Mesenchymal stem cell (in vitro differentiated cells and primary cell): ENCODE results near the gene EXOSC10.
"Not testable (repeated sequence)": the region's sequence is repeated elsewhere in the genome, so short reads cannot be mapped to it uniquely, and the experiment has no call there.

Experiments
- DNase-seq: peaks from one replicate; pipeline ENCODE4 v3.0.0-alpha.2; 2013
- H2AFZ ChIP-seq: one replicate; pipeline ENCODE4 v1.6.1; 2013; ENCODE audit warnings: low read depth, mild to moderate bottlenecking, control low read depth, inconsistent platforms, low read length, moderate library complexity
- H2AK5ac ChIP-seq: 2 replicates; pipeline ENCODE4 v1.6.1; 2013; ENCODE audit warnings: low read length, moderate library complexity, mild to moderate bottlenecking, inconsistent platforms; ENCODE audit not compliant: severe bottlenecking
- H2BK120ac ChIP-seq: one replicate; pipeline ENCODE4 v1.6.1; 2013; ENCODE audit warnings: low read depth, mild to moderate bottlenecking, inconsistent platforms, low read length, moderate library complexity
- H2BK12ac ChIP-seq, 2 experiments: one replicate each; pipeline ENCODE4 v1.6.1; 2013; ENCODE audit warnings: inconsistent platforms in 2 of 2, low read length in 2 of 2, mild to moderate bottlenecking in 2 of 2, moderate library complexity in 2 of 2, control low read depth in 1 of 2
- H2BK15ac ChIP-seq: one replicate; pipeline ENCODE4 v1.6.1; 2013; ENCODE audit warnings: mild to moderate bottlenecking, low read depth, inconsistent platforms; ENCODE audit not compliant: poor library complexity, severe bottlenecking
- H2BK5ac ChIP-seq: 2 replicates; pipeline ENCODE4 v1.6.1; 2013; ENCODE audit warnings: low read depth, mild to moderate bottlenecking, low read length, control low read depth, inconsistent platforms; ENCODE audit not compliant: poor library complexity, severe bottlenecking
- H3K14ac ChIP-seq, 2 experiments: one replicate each; pipeline ENCODE4 v1.6.1; 2013; ENCODE audit warnings: inconsistent platforms in 2 of 2, low read length in 2 of 2, control low read depth in 1 of 2, mild to moderate bottlenecking in 1 of 2, moderate library complexity in 1 of 2
- H3K18ac ChIP-seq, 2 experiments: one replicate each; pipeline ENCODE4 v1.6.1; 2013; ENCODE audit warnings: inconsistent platforms in 2 of 2, low read length in 2 of 2, control low read depth in 1 of 2, low read depth in 1 of 2, mild to moderate bottlenecking in 1 of 2
- H3K23ac ChIP-seq, 2 experiments: one replicate each; pipeline ENCODE4 v1.6.1; 2013; ENCODE audit warnings: inconsistent platforms in 2 of 2, low read length in 2 of 2, mild to moderate bottlenecking in 2 of 2, moderate library complexity in 2 of 2, control low read depth in 1 of 2
- H3K27ac ChIP-seq: 2 replicates; pipeline ENCODE4 v1.5.1; 2013; ENCODE audit warnings: mild to moderate bottlenecking, moderate library complexity, low read length, control low read depth, inconsistent platforms; ENCODE audit not compliant: poor library complexity, severe bottlenecking
- H3K27me3 ChIP-seq, 2 experiments: 2 replicates each; pipeline versions ENCODE4 v1.6.1 to v1.7.0; 2013; ENCODE audit warnings: low read length in 2 of 2, mild to moderate bottlenecking in 2 of 2, moderate library complexity in 2 of 2, control low read depth in 1 of 2, inconsistent platforms in 1 of 2; ENCODE audit not compliant: control insufficient read depth in 1 of 2, insufficient read depth in 1 of 2
- H3K36me3 ChIP-seq, 2 experiments: 2 replicates each; pipeline versions ENCODE4 v1.6.1 to v1.7.0; 2013; ENCODE audit warnings: low read length in 2 of 2, control low read depth in 1 of 2, inconsistent platforms in 1 of 2, low read depth in 1 of 2, mild to moderate bottlenecking in 1 of 2; ENCODE audit not compliant: insufficient read depth in 2 of 2, control insufficient read depth in 1 of 2
- H3K4ac ChIP-seq, 2 experiments: one replicate each; pipeline ENCODE4 v1.6.1; 2013; ENCODE audit warnings: inconsistent platforms in 2 of 2, low read length in 2 of 2, mild to moderate bottlenecking in 2 of 2, moderate library complexity in 2 of 2, control low read depth in 1 of 2, low read depth in 1 of 2
- H3K4me1 ChIP-seq: 2 replicates; pipeline ENCODE4 v1.6.1; 2013; ENCODE audit warnings: low read depth, low read length, control low read depth; ENCODE audit not compliant: control insufficient read depth, insufficient read depth
- H3K4me2 ChIP-seq: 2 replicates; pipeline ENCODE4 v1.6.1; 2013; ENCODE audit warnings: low read length, mild to moderate bottlenecking, inconsistent platforms; ENCODE audit not compliant: poor library complexity, severe bottlenecking
- H3K4me3 ChIP-seq, 2 experiments: 2 replicates each; pipeline versions ENCODE4 v1.5.1 to v1.7.0; 2013; ENCODE audit warnings: low read length in 2 of 2, mild to moderate bottlenecking in 2 of 2, control low read depth in 1 of 2, low read depth in 1 of 2; ENCODE audit not compliant: insufficient read depth in 1 of 2
- H3K79me1 ChIP-seq: replicated peaks from 2 replicates; pipeline ENCODE4 v1.6.1; 2013; ENCODE audit warnings: mild to moderate bottlenecking, control low read depth, low read length, inconsistent platforms; ENCODE audit not compliant: poor library complexity, severe bottlenecking
- H3K9ac ChIP-seq: 2 replicates; pipeline ENCODE4 v1.7.0; 2013; ENCODE audit warnings: mild to moderate bottlenecking, low read length, moderate library complexity
- H3K9me3 ChIP-seq: 2 replicates; pipeline ENCODE4 v1.7.0; 2013; ENCODE audit warnings: mild to moderate bottlenecking, low read length; ENCODE audit not compliant: control insufficient read depth
- H4K8ac ChIP-seq: one replicate; pipeline ENCODE4 v1.6.1; 2013; ENCODE audit warnings: inconsistent platforms, mild to moderate bottlenecking, low read length, moderate library complexity
- H4K91ac ChIP-seq: one replicate; pipeline ENCODE4 v1.6.1; 2013; ENCODE audit warnings: mild to moderate bottlenecking, low read length, inconsistent platforms
- WGBS: methylation state at CpG from one replicate; pipeline ENCODE4 v1.1.7; 2013; ENCODE audit warnings: mixed read lengths; 5-methylcytosine and 5-hydroxymethylcytosine counted together

The EXOSC10 gene

DNA sequence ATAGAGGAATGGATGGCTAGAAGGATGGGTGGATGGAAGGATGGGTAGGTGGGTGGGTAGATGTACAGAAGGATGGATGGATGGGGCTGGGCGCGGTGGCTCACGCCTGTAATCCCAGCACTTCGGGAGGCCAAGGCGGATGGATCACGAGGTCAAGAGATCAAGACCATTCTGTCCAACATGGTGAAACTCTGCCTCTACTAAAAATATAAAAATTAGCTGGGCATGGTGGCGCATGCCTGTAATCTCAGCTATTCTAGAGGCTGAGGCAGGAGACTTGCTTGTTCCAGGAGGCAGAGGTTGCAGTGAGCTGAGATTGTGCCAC lies 59.6 kb downstream of the EXOSC10 start:
- H2BK12ac ChIP-seq, H3K36me3 ChIP-seq, H3K4me1 ChIP-seq, DNase-seq, H3K27ac ChIP-seq, H3K14ac ChIP-seq, H2AK5ac ChIP-seq, H2AFZ ChIP-seq, H4K91ac ChIP-seq, H3K4me2 ChIP-seq, H2BK15ac ChIP-seq, H3K23ac ChIP-seq, H3K4me3 ChIP-seq, H3K79me1 ChIP-seq, H3K9ac ChIP-seq, H2BK120ac ChIP-seq, H4K8ac ChIP-seq, H3K18ac ChIP-seq, H3K9me3 ChIP-seq, H2BK5ac ChIP-seq, H3K4ac ChIP-seq: not testable (repeated sequence)
- peaks cover 12 to 39% of the 10 kb centered on the region in 2 experiments for H3K27me3 ChIP-seq
- WGBS = 98% methylated on average over 3 of the region's 7 CpGs

DNA sequence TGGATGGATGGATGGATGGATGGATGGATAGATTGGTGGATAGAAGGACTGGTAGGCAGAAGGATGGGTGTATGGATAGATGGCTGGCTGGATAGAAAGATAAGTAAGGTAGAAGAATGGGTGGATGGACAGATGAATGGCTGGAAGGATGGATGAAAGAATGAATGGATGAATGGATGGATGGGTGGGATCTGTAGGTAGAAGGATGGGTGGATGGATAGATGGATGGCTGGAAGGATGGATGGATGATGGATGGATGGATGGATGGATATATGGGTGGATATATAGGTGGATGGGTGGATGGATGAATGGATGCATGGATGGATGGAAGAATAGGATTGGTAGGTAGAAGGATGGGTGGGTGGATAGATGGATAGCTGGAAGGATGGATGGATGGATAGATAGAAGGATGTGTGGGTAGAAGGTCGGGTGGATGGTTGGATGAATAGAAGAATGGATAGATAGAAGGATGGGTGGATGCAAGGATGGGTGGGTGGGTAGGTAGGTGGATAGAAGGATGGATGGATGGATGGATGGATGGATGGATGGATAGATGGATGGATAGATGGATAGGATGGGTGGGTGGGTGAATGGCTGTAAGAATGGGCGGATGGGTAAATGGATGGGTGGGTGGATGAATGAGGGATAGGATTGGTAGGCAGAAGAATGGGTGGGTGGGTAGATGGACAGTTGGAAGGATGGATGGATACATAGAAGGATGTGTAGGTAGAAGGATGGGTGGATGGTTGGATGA lies 60.1 kb downstream of the EXOSC10 start:
- DNase-seq = no peak
- Histone ChIP-seq H3K79me1 (no peaks in the 10 kb centered on the region), H3K23ac (no peak overlapping the region), H3K4me3 (no peak overlapping the region), H3K9me3 (peaks cover 7% of the 10 kb centered on the region), H3K4ac (no peak overlapping the region), H2BK15ac (no peak overlapping the region), H3K9ac (no peak overlapping the region), H3K4me2 (no peak overlapping the region), H2AK5ac (no peak overlapping the region), H2BK5ac (no peak overlapping the region), H3K14ac (no peak overlapping the region), H2BK120ac (no peak overlapping the region), H2AFZ (no peak overlapping the region), H3K4me1 (no peaks in the 10 kb centered on the region), H3K27me3 (peaks cover 12 to 39% of the 10 kb centered on the region in 2 experiments), H3K18ac (no peak overlapping the region), H3K36me3 (no peaks in the 10 kb centered on the region), H2BK12ac (no peak overlapping the region), H3K27ac (no peak overlapping the region), H4K91ac (no peak overlapping the region), H4K8ac (no peak overlapping the region)
- 68% methylated on average over 2 of the region's 2 CpGs for WGBS

DNA sequence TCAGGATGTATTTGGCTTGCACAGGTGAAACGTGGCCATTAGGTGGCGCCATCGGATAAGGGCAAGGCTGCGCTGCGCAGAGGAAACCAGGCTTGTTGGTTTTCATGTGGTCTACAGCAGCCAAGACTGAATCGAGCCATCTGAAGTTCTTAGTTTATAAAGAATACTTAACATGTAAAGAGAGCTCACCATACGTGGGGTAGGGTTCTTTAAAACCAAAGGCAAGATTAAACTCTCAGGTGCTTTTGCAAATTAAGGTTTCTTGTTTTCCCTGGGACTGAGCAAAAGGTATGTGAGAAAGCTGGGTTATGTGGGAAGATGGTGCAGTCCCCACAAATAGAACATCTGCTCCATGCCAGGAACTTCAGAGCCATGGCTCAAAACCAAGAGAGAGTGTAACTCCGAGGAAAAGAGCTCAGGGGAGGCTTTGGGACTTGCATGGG lies 61.9 kb downstream of the EXOSC10 start:
- 2% methylated on average over 7 of the region's 8 CpGs for WGBS
- no peaks in the 10 kb centered on the region for H3K4me1 ChIP-seq
- H3K27me3 ChIP-seq = peaks cover 12 to 32% of the 10 kb centered on the region in 2 experiments
- no peak overlapping the region for H3K14ac ChIP-seq
- no peak overlapping the region for H2AFZ ChIP-seq
- no peaks in the 10 kb centered on the region for H3K79me1 ChIP-seq
- no peak overlapping the region for H2AK5ac ChIP-seq
- H2BK5ac ChIP-seq = no peak overlapping the region
- no peak overlapping the region for H3K23ac ChIP-seq
- no peak overlapping the region for H3K18ac ChIP-seq
- no peak overlapping the region for H3K9ac ChIP-seq
- peak; percentile 80 for DNase-seq
- H3K4ac ChIP-seq = no peak overlapping the region
- no peak overlapping the region for H3K27ac ChIP-seq
- H4K8ac ChIP-seq = no peak overlapping the region
- no peak overlapping the region for H2BK120ac ChIP-seq
- peaks cover 7% of the 10 kb centered on the region for H3K9me3 ChIP-seq
- no peak overlapping the region for H3K4me2 ChIP-seq
- no peaks in the 10 kb centered on the region for H3K36me3 ChIP-seq
- no peak overlapping the region for H2BK12ac ChIP-seq
- H3K4me3 ChIP-seq = no peak overlapping the region
- no peak overlapping the region for H2BK15ac ChIP-seq
- no peak overlapping the region for H4K91ac ChIP-seq

DNA sequence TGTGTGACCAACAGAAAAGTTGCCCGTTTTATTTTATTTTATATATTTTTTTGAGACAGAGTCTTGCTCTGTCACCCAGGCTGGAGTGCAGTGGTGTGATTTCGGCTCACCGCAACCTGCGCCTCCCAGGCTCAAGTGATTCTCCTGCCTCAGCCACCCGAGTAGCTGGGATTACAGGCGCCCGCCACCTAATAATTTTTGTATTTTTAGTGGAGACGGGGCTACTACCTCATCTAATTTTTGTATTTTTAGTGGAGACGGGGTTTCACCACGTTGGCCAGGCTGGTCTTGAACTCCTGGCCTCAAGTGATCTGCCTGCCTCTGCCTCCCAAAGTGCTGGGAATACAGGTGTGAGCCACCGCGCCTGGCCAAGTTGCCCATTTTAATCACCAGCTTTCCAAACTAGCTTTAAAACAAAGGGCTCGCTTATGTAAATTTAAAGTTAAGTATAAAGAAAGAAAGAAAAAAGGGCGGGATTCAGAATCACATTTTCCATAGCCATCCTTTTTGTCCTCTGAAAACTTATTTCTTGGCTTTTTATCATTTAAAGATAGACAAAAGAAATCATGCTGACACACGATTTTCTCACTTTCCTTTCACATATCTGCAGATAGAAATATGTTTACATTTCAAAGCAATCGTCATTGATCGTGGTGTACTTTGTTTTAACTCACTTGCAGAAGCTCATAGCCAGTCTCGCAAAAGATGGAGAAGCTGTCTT lies 62.5 kb downstream of the EXOSC10 start:
- H3K27me3 ChIP-seq = peaks cover 12 to 26% of the 10 kb centered on the region in 2 experiments
- H3K36me3 ChIP-seq, H3K14ac ChIP-seq, H3K23ac ChIP-seq, H3K9me3 ChIP-seq, H2AK5ac ChIP-seq, H2BK12ac ChIP-seq, H2AFZ ChIP-seq, H4K91ac ChIP-seq, H4K8ac ChIP-seq, H3K4ac ChIP-seq, H3K4me1 ChIP-seq, H3K4me3 ChIP-seq, H3K18ac ChIP-seq, H2BK15ac ChIP-seq, H3K9ac ChIP-seq, H3K79me1 ChIP-seq, H2BK120ac ChIP-seq, H3K4me2 ChIP-seq, H3K27ac ChIP-seq, H2BK5ac ChIP-seq, DNase-seq: not testable (repeated sequence)
- 60% methylated on average over 14 of the region's 18 CpGs for WGBS
